IPS DF 6.9 (cell line): Measurements from ENCODE around the gene ADGRD2.

ENCODE experiments used
- DNase-seq: peaks from one replicate; pipeline ENCODE4 v3.0.0-alpha.2; 2013; ENCODE audit warnings: low read depth, low spot score
- H3K27ac ChIP-seq: one replicate; pipeline ENCODE4 v1.5.1; 2013; ENCODE audit warnings: low read length, control low read depth
- H3K27me3 ChIP-seq: 2 replicates; pipeline ENCODE4 v1.6.1; 2013; ENCODE audit warnings: mild to moderate bottlenecking, low read length; ENCODE audit not compliant: control insufficient read depth, insufficient read depth
- H3K36me3 ChIP-seq: 2 replicates; pipeline ENCODE4 v1.6.1; 2013; ENCODE audit warnings: low read length; ENCODE audit not compliant: control insufficient read depth, insufficient read depth
- H3K4me1 ChIP-seq: 2 replicates; pipeline ENCODE4 v1.6.1; 2013; ENCODE audit warnings: low read length; ENCODE audit not compliant: control insufficient read depth, insufficient read depth
- H3K4me3 ChIP-seq: 2 replicates; pipeline ENCODE4 v1.5.1; 2013; ENCODE audit warnings: mild to moderate bottlenecking, low read length
- H3K9me3 ChIP-seq: 2 replicates; pipeline ENCODE4 v1.6.1; 2013; ENCODE audit warnings: low read length, inconsistent platforms; ENCODE audit not compliant: control insufficient read depth, insufficient read depth
- WGBS: extraction: QIAGEN DNeasy Blood & Tissue Kit; methylation state at CpG from one replicate; pipeline ENCODE4 v1.1.7; 2013; ENCODE audit warnings: mixed read lengths, missing lambda C conversion rate; ENCODE audit not compliant: insufficient read length, insufficient coverage; 5-methylcytosine and 5-hydroxymethylcytosine counted together

The ADGRD2 gene

DNA sequence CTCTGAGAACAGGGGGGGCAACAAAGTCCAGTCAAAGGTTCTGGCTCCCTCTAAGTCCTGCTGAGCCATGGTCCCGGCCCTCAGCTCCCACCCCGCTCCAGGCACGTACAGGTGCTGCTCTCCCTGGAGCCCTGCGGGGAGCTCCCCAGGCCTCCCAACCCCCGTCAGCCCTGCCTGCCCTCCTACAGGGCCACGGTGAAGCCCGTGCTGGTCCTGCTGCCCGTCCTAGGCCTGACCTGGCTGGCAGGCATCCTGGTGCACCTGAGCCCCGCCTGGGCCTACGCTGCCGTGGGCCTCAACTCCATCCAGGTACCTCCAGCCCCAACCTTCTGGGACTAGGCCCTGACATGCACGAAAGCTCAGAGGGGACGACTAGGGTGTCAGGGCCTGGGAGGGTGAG lies 20.1 kb downstream of the ADGRD2 start:
- H3K27ac ChIP-seq: no peak overlapping the region
- H3K4me1 ChIP-seq: no peaks in the 10 kb centered on the region; the same call in 1 of the 2 replicates
- no peak for DNase-seq
- H3K9me3 ChIP-seq: no peaks in the 10 kb centered on the region
- no CpG with 5 or more reads among the region's 13 CpGs for WGBS
- no peak overlapping the region for H3K4me3 ChIP-seq
- no peaks in the 10 kb centered on the region; the same call in 1 of the 2 replicates for H3K36me3 ChIP-seq
- H3K27me3 ChIP-seq: no peaks in the 10 kb centered on the region

DNA sequence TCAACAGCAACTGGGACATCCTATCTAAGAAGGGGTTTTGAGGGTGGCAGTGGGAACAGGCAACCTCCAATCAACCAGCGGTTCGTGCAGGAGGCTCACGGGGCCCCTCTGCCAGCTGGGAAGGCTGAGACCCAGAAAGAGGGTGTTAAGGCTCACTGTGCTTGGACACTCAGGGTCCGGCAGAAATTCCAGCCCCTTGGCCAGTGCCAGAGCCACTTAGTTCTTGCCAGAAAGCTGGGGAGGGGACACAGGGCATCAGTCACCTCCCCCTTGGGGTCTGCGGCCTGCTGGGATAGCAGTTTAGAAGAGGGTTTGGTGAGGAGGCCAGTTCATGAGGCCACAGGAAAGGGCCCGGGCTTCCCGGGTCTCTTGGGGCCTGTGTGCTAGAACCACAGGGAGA lies 20.5 kb downstream of the ADGRD2 start:
- no CpG with 5 or more reads among the region's 7 CpGs for WGBS
- H3K36me3 ChIP-seq: no peaks in the 10 kb centered on the region; the same call in 1 of the 2 replicates
- no peak for DNase-seq
- no peaks in the 10 kb centered on the region for H3K9me3 ChIP-seq
- H3K4me1 ChIP-seq: no peaks in the 10 kb centered on the region; the same call in 1 of the 2 replicates
- no peak overlapping the region for H3K27ac ChIP-seq
- no peaks in the 10 kb centered on the region for H3K27me3 ChIP-seq
- H3K4me3 ChIP-seq: no peak overlapping the region

DNA sequence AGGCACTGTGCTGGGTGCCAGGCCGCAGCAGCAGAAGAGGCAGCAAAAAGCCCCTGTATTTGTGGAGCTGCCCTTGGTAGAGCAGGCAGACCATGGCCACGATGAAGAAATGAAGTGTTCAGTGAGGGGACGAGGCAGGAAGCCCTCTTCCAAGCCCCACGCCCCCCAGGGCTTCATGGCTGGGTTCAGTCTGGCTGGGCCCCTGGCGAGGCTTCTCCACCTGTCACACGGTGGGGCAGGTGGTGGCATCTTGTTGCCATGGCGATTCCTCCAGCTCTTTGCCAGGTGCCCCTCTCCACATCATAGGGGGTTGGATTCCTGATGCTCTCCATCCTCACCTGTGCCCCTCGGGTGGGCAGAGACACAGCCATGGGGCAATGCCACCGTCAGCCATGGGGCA lies 21.5 kb downstream of the ADGRD2 start:
- no peaks in the 10 kb centered on the region; the same call in 1 of the 2 replicates for H3K36me3 ChIP-seq
- H3K9me3 ChIP-seq: no peaks in the 10 kb centered on the region
- H3K4me3 ChIP-seq: no peak overlapping the region
- no peaks in the 10 kb centered on the region; the same call in 1 of the 2 replicates for H3K4me1 ChIP-seq
- H3K27me3 ChIP-seq: no peaks in the 10 kb centered on the region
- no CpG with 5 or more reads among the region's 9 CpGs for WGBS
- no peak for DNase-seq
- no peak overlapping the region for H3K27ac ChIP-seq

DNA sequence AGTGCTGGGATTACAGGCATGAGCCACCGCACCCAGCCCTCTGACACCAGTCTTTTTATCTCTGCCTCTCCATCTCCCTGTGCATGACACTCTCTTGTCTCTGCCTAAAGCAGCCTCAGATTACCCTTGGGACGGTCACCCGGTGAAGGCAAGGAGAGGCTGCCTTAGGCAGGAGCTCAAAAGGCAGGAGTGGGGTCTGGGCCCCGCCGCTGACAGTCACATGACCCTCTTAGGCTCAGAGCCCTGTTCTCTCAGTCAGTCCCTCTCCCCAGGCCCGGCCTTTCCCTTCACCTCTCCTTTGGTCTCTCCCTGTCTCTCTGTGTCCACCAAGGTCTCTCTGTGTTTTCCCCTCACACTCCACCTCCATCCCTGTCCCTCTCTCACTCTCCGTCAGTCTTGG lies 22.5 kb downstream of the ADGRD2 start:
- H3K27me3 ChIP-seq: no peaks in the 10 kb centered on the region
- no peaks in the 10 kb centered on the region for H3K9me3 ChIP-seq
- no peak for DNase-seq
- peaks cover 3% of the 10 kb centered on the region for H3K4me1 ChIP-seq
- H3K36me3 ChIP-seq: no peaks in the 10 kb centered on the region; the same call in 1 of the 2 replicates
- H3K27ac ChIP-seq: no peak overlapping the region
- H3K4me3 ChIP-seq: no peak overlapping the region
- WGBS: no CpG with 5 or more reads among the region's 7 CpGs

DNA sequence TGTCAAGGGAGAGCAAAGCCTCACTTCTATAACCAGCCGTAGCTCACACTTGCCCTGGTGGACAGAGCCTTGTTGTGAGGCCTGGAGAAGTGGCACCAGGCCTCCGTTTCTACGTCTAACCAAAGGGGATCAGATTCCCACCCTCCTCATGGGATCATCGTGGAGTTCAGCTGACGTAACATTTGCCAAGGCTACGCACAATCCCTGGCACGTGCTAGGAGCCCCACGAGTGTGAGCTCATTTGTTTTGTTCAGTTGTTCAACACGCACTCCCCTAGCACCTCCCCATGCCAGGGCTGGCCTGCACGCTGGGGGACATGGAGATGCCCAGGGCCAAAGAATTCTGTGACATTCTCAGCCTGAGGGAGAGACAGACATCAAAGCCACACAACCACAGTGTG lies 23.1 kb downstream of the ADGRD2 start:
- Histone ChIP-seq H3K4me3 (no peak overlapping the region), H3K9me3 (no peaks in the 10 kb centered on the region), H3K4me1 (peaks cover 3% of the 10 kb centered on the region; the same call in 1 of the 2 replicates), H3K27me3 (no peaks in the 10 kb centered on the region; the same call in 1 of the 2 replicates), H3K27ac (no peak overlapping the region), H3K36me3 (no peaks in the 10 kb centered on the region; the same call in 1 of the 2 replicates)
- no peak for DNase-seq
- WGBS: no CpG with 5 or more reads among the region's 10 CpGs

DNA sequence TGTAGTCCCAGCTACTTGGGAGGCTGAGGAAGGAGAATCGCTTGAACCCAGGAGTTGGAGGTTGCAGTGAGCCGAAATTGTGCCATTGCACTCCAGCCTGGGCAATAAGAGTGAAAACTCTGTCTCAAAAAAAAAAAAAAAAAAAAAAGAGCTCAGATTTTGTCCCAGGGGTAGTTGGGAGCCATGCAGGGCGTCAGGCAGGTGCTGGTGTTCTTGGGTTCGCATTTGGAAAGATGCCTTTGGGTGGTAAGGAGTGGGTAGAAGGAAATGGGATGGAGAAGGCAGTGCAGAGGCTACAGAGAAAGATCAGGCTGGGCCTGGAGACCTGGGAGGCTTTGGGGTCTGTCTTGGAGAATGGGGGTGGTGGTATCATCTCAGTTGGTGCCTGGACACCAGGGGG lies 23.9 kb downstream of the ADGRD2 start:
- no peak for DNase-seq
- Histone ChIP-seq H3K36me3 (no peaks in the 10 kb centered on the region; the same call in 1 of the 2 replicates), H3K9me3 (no peaks in the 10 kb centered on the region), H3K4me3 (no peak overlapping the region), H3K27ac (no peak overlapping the region), H3K4me1 (peaks cover 5% of the 10 kb centered on the region; the same call in 1 of the 2 replicates), H3K27me3 (no peaks in the 10 kb centered on the region; the same call in 1 of the 2 replicates)
- WGBS: no CpG with 5 or more reads among the region's 4 CpGs

DNA sequence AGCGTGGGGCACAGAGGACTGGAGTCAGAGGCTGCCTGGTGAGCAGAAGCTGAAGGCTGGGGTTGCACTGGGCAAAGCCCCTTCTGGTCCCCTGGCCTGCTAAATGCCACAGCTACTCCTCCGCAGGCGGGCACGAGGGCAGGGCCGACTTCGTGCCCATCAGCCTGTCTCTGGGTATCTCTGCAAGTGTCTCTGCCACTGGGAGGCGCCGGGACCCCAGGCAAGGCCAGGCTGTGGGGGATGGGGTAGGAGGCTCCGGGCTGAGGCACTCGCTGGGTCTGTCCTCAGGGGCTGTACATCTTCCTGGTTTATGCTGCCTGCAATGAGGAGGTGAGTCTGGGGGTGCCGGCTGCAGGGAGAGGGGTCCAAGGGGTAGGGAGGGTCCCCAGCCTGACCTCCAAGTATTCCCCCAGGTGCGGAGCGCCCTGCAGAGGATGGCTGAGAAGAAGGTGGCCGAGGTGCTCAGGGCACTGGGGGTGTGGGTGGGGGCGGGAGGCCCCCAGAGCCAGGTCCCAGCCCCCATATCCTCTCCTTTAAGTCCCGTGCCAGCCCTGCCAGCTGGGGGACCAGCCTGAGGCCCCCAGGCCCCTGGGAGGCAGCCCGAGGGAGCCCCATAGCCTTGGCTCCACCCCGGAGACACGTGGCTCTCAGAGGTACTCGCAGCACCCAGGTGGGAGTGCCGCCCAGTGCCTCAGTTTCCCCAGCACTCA lies 25.1 kb downstream of the ADGRD2 start:
- Histone ChIP-seq H3K27me3 (no peaks in the 10 kb centered on the region; the same call in 1 of the 2 replicates), H3K27ac (no peak overlapping the region), H3K36me3 (no peaks in the 10 kb centered on the region), H3K4me1 (peaks cover 9% of the 10 kb centered on the region), H3K4me3 (no peak overlapping the region), H3K9me3 (no peaks in the 10 kb centered on the region)
- WGBS: no CpG with 5 or more reads among the region's 21 CpGs
- DNase-seq: no peak

DNA sequence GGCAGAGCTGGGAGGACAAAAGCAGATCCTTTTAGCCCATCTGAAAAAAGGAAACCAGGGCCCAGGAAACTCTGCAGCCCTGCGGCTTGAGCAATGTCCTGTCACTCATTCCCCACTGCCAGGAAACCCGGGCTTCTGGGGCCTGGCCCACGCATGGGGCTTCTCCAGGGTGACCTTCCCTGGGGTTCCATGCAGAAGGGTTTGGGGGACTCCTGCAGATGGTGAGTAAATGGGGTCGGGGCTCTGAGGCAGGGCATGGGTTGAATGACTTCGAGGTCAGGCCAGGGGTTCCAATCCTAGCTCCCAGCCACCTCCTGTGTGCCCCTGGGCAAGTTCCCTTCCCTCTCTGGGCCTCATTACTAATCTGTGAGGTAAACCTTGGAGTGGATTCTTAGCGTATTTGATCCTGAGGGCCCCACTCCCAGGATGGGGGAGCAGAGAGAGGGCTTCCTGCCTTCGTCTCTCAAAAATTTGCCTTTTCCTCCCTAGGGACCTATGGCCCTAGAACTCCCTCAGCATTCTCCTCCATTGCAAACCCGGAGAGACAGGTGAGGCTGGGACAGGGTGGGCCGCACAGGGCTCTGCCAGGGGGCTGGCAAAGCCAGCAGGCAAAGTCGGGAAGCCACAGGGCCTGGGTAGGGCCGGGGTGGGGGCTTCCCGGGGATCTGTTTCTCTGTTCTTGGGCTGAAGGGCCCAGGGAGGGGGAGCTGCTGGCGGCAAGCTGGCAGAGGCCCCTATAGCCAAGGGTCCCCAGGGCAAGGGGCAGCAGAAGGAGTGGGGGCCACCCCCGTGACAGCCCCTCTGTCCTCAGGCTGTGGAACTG lies 25.8 kb downstream of the ADGRD2 start:
- WGBS: no CpG with 5 or more reads among the region's 14 CpGs
- Histone ChIP-seq H3K36me3 (no peaks in the 10 kb centered on the region), H3K4me1 (peaks cover 12% of the 10 kb centered on the region), H3K27me3 (no peaks in the 10 kb centered on the region; the same call in 1 of the 2 replicates), H3K4me3 (no peak overlapping the region), H3K27ac (no peak overlapping the region), H3K9me3 (no peaks in the 10 kb centered on the region)
- no peak for DNase-seq

DNA sequence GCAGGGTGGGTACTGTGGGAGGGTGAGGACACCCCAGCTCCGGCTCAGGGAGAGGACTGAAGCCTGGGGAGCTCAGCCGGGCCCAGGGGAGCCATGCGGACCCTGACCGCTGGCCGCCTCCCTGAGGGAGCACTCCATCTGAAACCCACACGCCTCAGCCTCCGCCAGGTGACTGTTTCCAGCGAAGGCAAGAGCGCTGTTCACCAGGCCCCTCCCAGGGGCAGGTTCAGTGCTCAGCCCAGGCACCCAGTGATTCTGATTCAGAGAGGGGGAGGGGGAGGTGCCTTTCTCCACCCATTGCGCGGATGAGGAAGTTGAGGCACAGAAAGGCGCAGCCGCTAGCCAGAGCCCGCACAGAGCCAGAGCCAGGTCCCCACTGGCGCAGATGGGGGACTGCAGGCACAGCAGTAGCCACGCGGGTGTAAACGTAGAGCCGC lies 27.0 kb downstream of the ADGRD2 start:
- H3K4me1 ChIP-seq: peaks cover 13% of the 10 kb centered on the region
- no peaks in the 10 kb centered on the region; the same call in 1 of the 2 replicates for H3K27me3 ChIP-seq
- WGBS: no CpG with 5 or more reads among the region's 19 CpGs
- H3K27ac ChIP-seq: no peak overlapping the region
- no peaks in the 10 kb centered on the region for H3K9me3 ChIP-seq
- H3K4me3 ChIP-seq: peak overlapping the region; percentile 23; the same call in 1 of the 2 replicates
- no peak for DNase-seq
- no peaks in the 10 kb centered on the region for H3K36me3 ChIP-seq

DNA sequence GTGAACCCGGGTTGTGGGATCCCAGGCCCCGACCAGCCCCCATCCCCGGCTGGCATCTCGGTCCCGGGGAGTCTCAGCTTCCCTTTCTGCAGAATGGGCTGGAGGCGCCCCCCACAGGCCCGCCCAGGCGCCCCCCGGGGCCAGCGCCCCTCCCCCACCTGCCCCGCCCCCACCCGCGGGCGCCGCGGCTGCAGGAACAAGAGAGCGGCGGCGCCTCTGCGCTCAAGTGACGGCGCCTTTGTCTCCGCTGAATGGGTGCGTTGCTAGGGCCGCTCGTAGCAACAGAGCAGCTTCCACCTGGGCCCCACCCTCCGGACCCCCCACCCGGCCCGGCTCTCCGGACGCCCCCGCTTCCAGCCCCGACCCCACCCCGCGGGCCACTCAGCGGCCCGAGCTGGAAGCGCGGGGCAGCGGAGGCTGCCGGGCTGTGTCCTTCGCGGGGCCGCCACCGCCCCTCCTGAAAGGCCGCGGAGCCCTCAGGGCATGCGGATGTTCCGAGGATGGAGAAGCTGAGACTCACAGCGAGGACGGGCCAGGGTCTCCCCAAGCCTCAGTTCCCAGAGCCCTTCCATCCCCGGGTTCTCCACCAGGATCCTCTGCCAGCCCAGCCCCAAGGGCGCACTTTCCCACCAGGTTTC lies 27.5 kb downstream of the ADGRD2 start:
- Histone ChIP-seq H3K27ac (no peak overlapping the region), H3K36me3 (no peaks in the 10 kb centered on the region), H3K27me3 (no peaks in the 10 kb centered on the region; the same call in 1 of the 2 replicates), H3K4me3 (peak overlapping the region; percentile 23; the same call in 1 of the 2 replicates), H3K4me1 (peaks cover 15% of the 10 kb centered on the region), H3K9me3 (no peaks in the 10 kb centered on the region)
- WGBS: no CpG with 5 or more reads among the region's 53 CpGs
- DNase-seq: no peak
